Limb (tissue), 2 donors: ENCODE measurements around the gene RAPGEF3.
A peak's percentile ranks its signal among the peaks of the same experiment; 100 is the strongest.

Experiments
- DNase-seq, 2 donors: peaks; one replicate each; pipeline ENCODE4 v3.0.0-alpha.2; 2016; ENCODE audit errors: extremely low spot score in 2 of 2

Gene RAPGEF3, protein sequence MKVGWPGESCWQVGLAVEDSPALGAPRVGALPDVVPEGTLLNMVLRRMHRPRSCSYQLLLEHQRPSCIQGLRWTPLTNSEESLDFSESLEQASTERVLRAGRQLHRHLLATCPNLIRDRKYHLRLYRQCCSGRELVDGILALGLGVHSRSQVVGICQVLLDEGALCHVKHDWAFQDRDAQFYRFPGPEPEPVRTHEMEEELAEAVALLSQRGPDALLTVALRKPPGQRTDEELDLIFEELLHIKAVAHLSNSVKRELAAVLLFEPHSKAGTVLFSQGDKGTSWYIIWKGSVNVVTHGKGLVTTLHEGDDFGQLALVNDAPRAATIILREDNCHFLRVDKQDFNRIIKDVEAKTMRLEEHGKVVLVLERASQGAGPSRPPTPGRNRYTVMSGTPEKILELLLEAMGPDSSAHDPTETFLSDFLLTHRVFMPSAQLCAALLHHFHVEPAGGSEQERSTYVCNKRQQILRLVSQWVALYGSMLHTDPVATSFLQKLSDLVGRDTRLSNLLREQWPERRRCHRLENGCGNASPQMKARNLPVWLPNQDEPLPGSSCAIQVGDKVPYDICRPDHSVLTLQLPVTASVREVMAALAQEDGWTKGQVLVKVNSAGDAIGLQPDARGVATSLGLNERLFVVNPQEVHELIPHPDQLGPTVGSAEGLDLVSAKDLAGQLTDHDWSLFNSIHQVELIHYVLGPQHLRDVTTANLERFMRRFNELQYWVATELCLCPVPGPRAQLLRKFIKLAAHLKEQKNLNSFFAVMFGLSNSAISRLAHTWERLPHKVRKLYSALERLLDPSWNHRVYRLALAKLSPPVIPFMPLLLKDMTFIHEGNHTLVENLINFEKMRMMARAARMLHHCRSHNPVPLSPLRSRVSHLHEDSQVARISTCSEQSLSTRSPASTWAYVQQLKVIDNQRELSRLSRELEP

GRCh38 chr12:47758834-47759690 is at the start of gene RAPGEF3:
RAPGEF3 (minus strand) TSS chr12:47758880; CDS start chr12:47758556, 324 bp downstream.
- peak; percentile 74 to 87 for DNase-seq

DNA sequence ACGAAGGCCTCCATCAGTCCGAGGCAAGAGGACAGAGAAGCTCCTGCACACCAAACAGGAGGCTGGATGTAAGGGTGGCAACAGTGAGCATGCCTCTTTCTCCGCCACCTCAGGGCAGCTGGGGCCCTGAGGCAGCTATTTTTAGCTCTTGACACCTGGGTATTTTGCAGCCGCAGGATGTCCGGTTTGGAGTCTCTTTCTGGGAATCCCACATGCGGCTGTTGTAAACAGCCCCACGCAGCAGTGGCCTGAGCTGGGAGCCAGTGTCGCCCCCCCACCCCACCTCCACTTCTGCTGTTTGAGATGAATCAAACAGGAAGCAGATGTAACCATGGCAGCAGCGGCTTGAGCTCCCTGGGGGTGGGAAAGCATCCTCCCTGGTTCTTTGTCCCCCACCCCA is 49.4 kb upstream of the RAPGEF3 start:
- peak in 1 of 2 donors; percentile 68 for DNase-seq

DNA sequence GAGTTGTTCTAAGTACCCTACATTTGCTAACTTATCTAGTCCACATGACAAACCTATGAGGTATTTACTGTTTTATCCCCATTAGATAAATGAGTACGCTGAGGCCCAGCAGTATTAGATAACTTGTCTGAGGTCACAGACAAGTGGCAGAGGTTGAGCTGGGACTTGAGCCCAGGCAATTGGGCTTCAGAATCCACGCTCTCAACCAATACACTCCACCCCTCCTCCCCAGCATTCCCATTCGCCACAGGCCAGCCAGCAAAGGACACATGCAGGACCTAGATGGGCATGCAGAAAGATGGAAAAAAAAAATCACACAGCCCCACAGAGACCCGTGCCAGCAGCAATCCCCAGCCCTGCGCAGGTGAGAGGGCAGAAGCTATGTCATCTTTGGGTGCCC is 48.7 kb upstream of the RAPGEF3 start:
- DNase-seq: no peak

- no peak for DNase-seq
Observed at GRCh38 chr12:47805417-47805816, 46.7 kb upstream of the RAPGEF3 start.

GRCh38 chr12:47804171-47804570 is 45.5 kb upstream of the RAPGEF3 start:
- DNase-seq: no peak

- DNase-seq: no peak
Observed at GRCh38 chr12:47803191-47803875, 44.7 kb upstream of the RAPGEF3 start.

DNA sequence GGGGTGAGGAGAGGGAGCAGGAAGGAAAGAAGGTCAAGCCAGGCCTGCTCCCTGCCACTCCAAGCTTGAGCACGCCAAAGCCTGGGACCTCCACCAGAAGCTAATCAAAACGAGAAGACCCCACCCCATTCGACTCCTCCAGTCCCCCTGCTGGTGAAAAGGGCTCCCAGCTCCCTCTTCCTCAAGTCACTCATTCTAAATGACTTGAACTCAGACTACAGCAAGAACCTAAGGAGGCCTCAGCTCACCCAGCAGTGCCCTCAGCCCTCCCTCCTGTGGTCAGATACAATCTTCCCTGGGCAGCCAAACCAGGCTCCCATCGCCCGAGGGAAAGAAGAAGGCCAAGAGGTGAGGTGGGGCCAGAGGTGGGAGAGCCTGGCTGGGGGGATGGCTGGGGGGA is 43.6 kb upstream of the RAPGEF3 start:
- no peak for DNase-seq

DNA sequence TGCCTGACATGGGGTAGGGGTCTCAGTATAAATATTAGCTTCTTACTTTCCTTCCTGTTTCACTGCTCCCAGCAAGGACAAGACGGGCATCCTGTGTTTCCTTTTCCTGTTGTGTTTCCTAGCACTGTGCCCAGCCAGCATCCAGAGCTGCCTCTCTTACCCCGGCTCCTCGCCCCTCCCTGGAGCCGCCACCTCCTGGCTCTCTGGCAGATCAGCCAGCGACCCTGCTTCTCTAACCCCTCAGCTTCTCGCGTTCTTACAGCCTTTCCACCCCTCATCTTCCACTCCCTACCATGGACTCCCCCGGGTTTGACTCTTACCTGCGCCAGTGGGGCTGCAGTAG is 43.2 kb upstream of the RAPGEF3 start:
- no peak for DNase-seq

GRCh38 chr12:47801170-47801903 is 42.7 kb upstream of the RAPGEF3 start:
- no peak for DNase-seq

- DNase-seq: no peak
Observed at GRCh38 chr12:47800582-47800981, 41.9 kb upstream of the RAPGEF3 start.

DNA sequence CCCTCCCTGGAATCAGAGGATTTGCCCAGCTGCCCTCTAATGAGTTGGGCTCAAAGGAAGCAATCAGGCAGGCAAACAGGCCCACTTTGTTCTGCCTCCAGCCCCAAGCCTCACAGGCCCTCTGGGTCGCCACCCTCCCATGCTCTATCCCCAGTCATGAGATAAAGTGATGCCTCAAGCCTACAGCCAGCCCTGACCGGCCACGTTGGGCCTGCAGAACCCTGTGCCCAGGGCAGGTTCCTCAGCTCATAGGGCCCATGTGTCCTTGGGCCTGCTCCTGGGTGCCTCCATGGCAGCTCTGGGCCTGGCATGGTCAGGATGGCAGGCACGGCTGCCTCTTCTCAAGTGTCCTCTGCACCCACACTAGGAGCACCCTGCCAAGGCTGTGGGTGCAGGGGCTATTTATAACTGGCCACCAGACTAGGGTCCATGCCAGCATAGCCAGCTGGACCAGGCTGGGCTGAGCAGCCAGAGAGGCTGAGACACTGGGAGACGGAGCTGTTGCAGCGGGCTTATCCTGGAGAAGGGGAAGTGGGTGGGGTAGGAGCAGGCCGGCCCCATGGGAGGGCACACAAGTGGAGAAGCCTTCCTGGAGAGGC is 40.8 kb upstream of the RAPGEF3 start:
- no peak for DNase-seq

DNA sequence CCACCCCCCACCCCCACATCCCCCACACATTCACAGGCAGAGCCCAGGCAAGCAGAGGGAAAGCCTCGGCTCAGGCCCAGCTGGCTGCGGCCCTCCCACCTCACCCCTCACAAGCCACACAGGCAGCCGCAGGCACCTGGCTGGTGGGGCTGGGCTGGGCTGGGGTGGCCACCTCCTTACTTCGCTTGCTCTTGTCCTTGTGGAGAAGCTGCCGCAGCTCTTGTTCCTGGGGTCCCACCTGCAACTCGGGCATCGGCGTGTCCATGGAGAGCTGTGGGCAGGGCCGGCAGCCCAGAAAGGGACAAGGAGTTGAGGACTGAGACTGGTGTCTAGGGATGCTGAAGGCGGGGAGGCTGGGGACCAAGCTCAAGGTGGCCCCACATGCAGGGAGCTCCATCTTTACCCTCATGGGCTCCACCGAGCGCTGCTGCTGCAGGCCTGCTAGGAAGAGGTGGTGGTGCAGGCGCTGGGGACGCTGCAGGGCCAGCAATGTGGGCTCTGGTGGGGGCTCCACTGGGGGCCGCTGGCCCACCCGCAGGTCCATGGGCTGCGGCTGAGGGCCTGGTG is 39.8 kb upstream of the RAPGEF3 start:
- no peak for DNase-seq

GRCh38 chr12:47797441-47797840 is 38.8 kb upstream of the RAPGEF3 start:
- DNase-seq: no peak

GRCh38 chr12:47795814-47796411 is 37.2 kb upstream of the RAPGEF3 start:
- no peak for DNase-seq

GRCh38 chr12:47795121-47795813 is 36.6 kb upstream of the RAPGEF3 start:
- no peak for DNase-seq

- DNase-seq: no peak
Observed at GRCh38 chr12:47794679-47795078, 36.0 kb upstream of the RAPGEF3 start.

DNA sequence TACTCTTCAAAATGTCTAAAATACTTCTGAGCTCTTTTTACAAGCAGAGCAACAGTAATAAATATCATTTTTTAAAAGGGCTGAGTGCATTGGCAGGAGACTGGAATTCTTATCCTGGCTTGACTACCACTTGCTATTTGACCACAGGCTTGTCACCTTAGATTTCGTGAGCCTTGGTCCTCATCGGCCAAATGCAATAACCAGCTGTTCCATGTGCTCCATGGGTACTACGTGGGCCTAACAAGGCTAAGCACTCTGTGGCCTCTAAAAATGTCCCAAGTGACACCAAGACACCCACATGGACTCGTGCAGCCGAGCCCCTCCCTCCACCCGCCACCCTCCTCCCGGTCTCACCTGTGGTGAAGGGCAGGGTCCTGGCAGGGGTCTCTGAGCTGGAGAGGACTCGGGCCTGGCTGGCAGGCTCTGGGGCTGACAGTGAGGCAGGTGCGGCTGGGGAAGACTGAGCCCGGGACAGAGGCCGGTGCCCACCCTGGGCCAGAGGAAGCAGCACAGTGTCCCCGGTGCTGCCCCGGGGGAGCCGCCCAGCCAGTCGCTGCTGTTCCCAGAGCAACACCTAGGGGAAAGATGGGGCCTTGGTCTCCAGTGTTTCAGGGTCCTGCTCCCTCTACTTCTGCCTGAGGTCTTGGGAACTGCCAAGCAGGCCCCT is 34.5 kb upstream of the RAPGEF3 start:
- DNase-seq: no peak

DNA sequence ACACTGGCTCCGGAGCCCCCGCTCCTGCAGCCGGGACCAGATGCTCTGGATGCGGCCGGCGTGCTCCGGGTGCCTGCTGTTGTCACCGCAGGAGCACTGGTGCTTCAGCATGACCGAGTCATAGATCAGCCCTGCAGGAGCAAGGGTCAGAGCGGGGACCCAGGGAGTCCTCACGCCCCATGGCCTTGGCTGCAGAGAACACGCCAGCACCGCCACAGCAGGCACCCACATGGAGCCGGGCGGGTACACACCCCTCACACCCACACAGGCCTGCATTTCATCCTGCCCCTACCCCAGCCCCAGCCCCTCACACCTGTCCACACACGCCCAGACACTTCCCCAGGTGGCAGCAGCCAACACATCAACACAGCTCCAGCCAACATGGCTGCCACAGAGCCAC is 33.2 kb upstream of the RAPGEF3 start:
- no peak for DNase-seq
